Measurements from ENCODE around the gene CLIC4. TPM values are rescaled to one million over a fixed set of nuclear protein-coding genes. Genes with fewer than 3 reads are reported as not detected.
"Not testable (repeated sequence)": the region's sequence is repeated elsewhere in the genome, so short reads cannot be mapped to it uniquely, and the experiment has no call there.

Gene CLIC4
- total RNA-seq, 3 donors from 2014 or later (not counting 1 experiment from before 2014, with no cell fraction given), result 3.8 to 11.5 (median 5.0) TPM

GRCh38 chr1:24779689-24780464 lies 34.6 kb downstream of the CLIC4 start:
- H3K4me1 ChIP-seq (ENCODE audit: control insufficient read depth, insufficient read depth, low read length), result no peaks in the 10 kb centered on the region
- DNase-seq, result no peak
- no peaks in the 10 kb centered on the region for H3K36me3 Mint-ChIP-seq
- H3K4me3 Mint-ChIP-seq, result no peak overlapping the region
- intact Hi-C loops (cut with micrococcal nuclease), result no loop called here
- no peaks in the 10 kb centered on the region for H3K27me3 ChIP-seq (ENCODE audit: control insufficient read depth, insufficient read depth, low read length)
- H3K4me3 ChIP-seq (ENCODE audit: low read length), result no peak overlapping the region
- no peak overlapping the region for H3K27ac Mint-ChIP-seq
- peaks cover 0 to 5% of the 10 kb centered on the region in 2 donors for H3K4me1 Mint-ChIP-seq
- no peaks in the 10 kb centered on the region for H3K36me3 ChIP-seq (ENCODE audit: control insufficient read depth, insufficient read depth, low read length)
- no peaks in the 10 kb centered on the region for H3K9me3 ChIP-seq (ENCODE audit: control insufficient read depth, insufficient read depth, low read length)
- WGBS (ENCODE audit: insufficient coverage), result 94% methylated on average over 4 of the region's 5 CpGs
- ATAC-seq, result no peak
- no peak overlapping the region for H3K27ac ChIP-seq (ENCODE audit: low read length)
- H3K9me3 Mint-ChIP-seq, result no peaks in the 10 kb centered on the region
- no peaks in the 10 kb centered on the region for H3K27me3 Mint-ChIP-seq (ENCODE audit: low read depth in 2 of 2)
- no peak for TF ChIP-seq CTCF (IDR thresholded peaks at IDR 0.05)

- DNase-seq; ATAC-seq; H3K27me3 Mint-ChIP-seq (ENCODE audit: low read depth in 2 of 2); H3K4me1 Mint-ChIP-seq; H3K4me1 ChIP-seq (ENCODE audit: control insufficient read depth, insufficient read depth, low read length); H3K4me3 Mint-ChIP-seq; H3K4me3 ChIP-seq (ENCODE audit: low read length); H3K36me3 ChIP-seq (ENCODE audit: control insufficient read depth, insufficient read depth, low read length); H3K27ac ChIP-seq (ENCODE audit: low read length); H3K27ac Mint-ChIP-seq; H3K36me3 Mint-ChIP-seq; intact Hi-C loops (cut with micrococcal nuclease); H3K9me3 ChIP-seq (ENCODE audit: control insufficient read depth, insufficient read depth, low read length); H3K27me3 ChIP-seq (ENCODE audit: control insufficient read depth, insufficient read depth, low read length); H3K9me3 Mint-ChIP-seq: not testable (repeated sequence)
- 94% methylated on average over 8 of the region's 8 CpGs for WGBS (ENCODE audit: insufficient coverage)
These were observed 35.4 kb downstream of the CLIC4 start for GRCh38 chr1:24780626-24781025.

GRCh38 chr1:24782689-24783088 lies 37.4 kb downstream of the CLIC4 start:
- Mint-ChIP-seq H3K4me1 (peaks cover 7 to 12% of the 10 kb centered on the region in 2 donors), H3K27me3 (ENCODE audit: low read depth in 2 of 2) (no peaks in the 10 kb centered on the region), H3K9me3 (no peaks in the 10 kb centered on the region), H3K4me3 (no peak overlapping the region), H3K27ac (no peak overlapping the region), H3K36me3 (no peaks in the 10 kb centered on the region)
- intact Hi-C loops (cut with micrococcal nuclease), result no loop called here
- Histone ChIP-seq H3K4me1 (ENCODE audit: control insufficient read depth, insufficient read depth, low read length) (peaks cover 2% of the 10 kb centered on the region), H3K27ac (ENCODE audit: low read length) (no peak overlapping the region), H3K27me3 (ENCODE audit: control insufficient read depth, insufficient read depth, low read length) (no peaks in the 10 kb centered on the region), H3K36me3 (ENCODE audit: control insufficient read depth, insufficient read depth, low read length) (no peaks in the 10 kb centered on the region), H3K9me3 (ENCODE audit: control insufficient read depth, insufficient read depth, low read length) (no peaks in the 10 kb centered on the region), H3K4me3 (ENCODE audit: low read length) (no peak overlapping the region)
- no peak for ATAC-seq
- DNase-seq, result no peak
- TF ChIP-seq CTCF (IDR thresholded peaks at IDR 0.05), result no peak
- WGBS (ENCODE audit: insufficient coverage), result 98% methylated on average over 2 of the region's 2 CpGs

GRCh38 chr1:24783713-24784112 lies 38.5 kb downstream of the CLIC4 start:
- Mint-ChIP-seq H3K27ac (no peak overlapping the region), H3K27me3 (ENCODE audit: low read depth in 2 of 2) (no peaks in the 10 kb centered on the region), H3K4me1 (peaks cover 7 to 12% of the 10 kb centered on the region in 2 donors), H3K4me3 (no peak overlapping the region), H3K36me3 (no peaks in the 10 kb centered on the region), H3K9me3 (no peaks in the 10 kb centered on the region)
- WGBS (ENCODE audit: insufficient coverage), result 90% methylated on average over 1 of the region's 1 CpG
- peaks cover 2% of the 10 kb centered on the region for H3K4me1 ChIP-seq (ENCODE audit: control insufficient read depth, insufficient read depth, low read length)
- no peaks in the 10 kb centered on the region for H3K9me3 ChIP-seq (ENCODE audit: control insufficient read depth, insufficient read depth, low read length)
- no peak overlapping the region for H3K4me3 ChIP-seq (ENCODE audit: low read length)
- H3K27ac ChIP-seq (ENCODE audit: low read length), result no peak overlapping the region
- no peak for TF ChIP-seq CTCF (IDR thresholded peaks at IDR 0.05)
- H3K27me3 ChIP-seq (ENCODE audit: control insufficient read depth, insufficient read depth, low read length), result no peaks in the 10 kb centered on the region
- DNase-seq (no peak), ATAC-seq (no peak)
- H3K36me3 ChIP-seq (ENCODE audit: control insufficient read depth, insufficient read depth, low read length), result no peaks in the 10 kb centered on the region
- intact Hi-C loops (cut with micrococcal nuclease), result no loop called here

Data from natural killer cell (primary cell).